H9 (cell line): ENCODE measurements around the gene ETV3L. TPM values are rescaled to one million over a fixed set of nuclear protein-coding genes. Genes with fewer than 3 reads are reported as not detected.
A peak's percentile ranks its signal among the peaks of the same experiment; 100 is the strongest.

Experiments
- DNase-seq: peaks from one replicate; pipeline ENCODE4 v3.0.0-alpha.2; 2017
- H2AFZ ChIP-seq: one replicate; pipeline ENCODE4 v1.6.1; 2013; ENCODE audit warnings: mild to moderate bottlenecking, low read length, control low read depth, moderate library complexity
- H2AK5ac ChIP-seq: 2 replicates; pipeline ENCODE4 v1.6.1; 2013; ENCODE audit warnings: low read length, control low read depth, mixed read lengths; ENCODE audit not compliant: insufficient read length
- H2BK120ac ChIP-seq: one replicate; pipeline ENCODE4 v1.6.1; 2013; ENCODE audit warnings: low read depth, mild to moderate bottlenecking, low read length, control low read depth, inconsistent platforms; ENCODE audit not compliant: poor library complexity, severe bottlenecking
- H2BK12ac ChIP-seq: 2 replicates; pipeline ENCODE4 v1.6.1; 2013; ENCODE audit warnings: low read length, control low read depth, mixed read lengths, low read depth; ENCODE audit not compliant: insufficient read length
- H2BK15ac ChIP-seq: 2 replicates; pipeline ENCODE4 v1.6.1; 2013; ENCODE audit warnings: low read depth, low read length, control low read depth
- H2BK20ac ChIP-seq: one replicate; pipeline ENCODE4 v1.6.1; 2013; ENCODE audit warnings: low read depth, mild to moderate bottlenecking, low read length, control low read depth, inconsistent platforms; ENCODE audit not compliant: poor library complexity, severe bottlenecking
- H2BK5ac ChIP-seq: 2 replicates; pipeline ENCODE4 v1.6.1; 2013; ENCODE audit warnings: low read length, control low read depth, mixed read lengths; ENCODE audit not compliant: insufficient read length
- H3K14ac ChIP-seq: 2 replicates; pipeline ENCODE4 v1.6.1; 2013; ENCODE audit warnings: low read length, control low read depth; ENCODE audit not compliant: insufficient read depth
- H3K18ac ChIP-seq: 2 replicates; pipeline ENCODE4 v1.6.1; 2013; ENCODE audit warnings: low read depth, mild to moderate bottlenecking, mixed read lengths, low read length, control low read depth; ENCODE audit not compliant: insufficient read length
- H3K23ac ChIP-seq: 2 replicates; pipeline ENCODE4 v1.6.1; 2013; ENCODE audit warnings: low read length, control low read depth, mixed read lengths, low read depth; ENCODE audit not compliant: insufficient read length
- H3K23me2 ChIP-seq: 2 replicates; pipeline ENCODE4 v1.6.1; 2013; ENCODE audit warnings: low read depth, mild to moderate bottlenecking, mixed read lengths, low read length, control low read depth; ENCODE audit not compliant: insufficient read length, poor library complexity, severe bottlenecking
- H3K27ac ChIP-seq: 2 replicates; pipeline ENCODE4 v1.5.1; 2013; ENCODE audit warnings: low read length, control low read depth, mixed read lengths, low read depth; ENCODE audit not compliant: insufficient read length
- H3K27me3 ChIP-seq: 2 replicates; pipeline ENCODE4 v1.6.1; 2013; ENCODE audit warnings: low read length, control low read depth, inconsistent platforms; ENCODE audit not compliant: insufficient read depth
- H3K4ac ChIP-seq: 2 replicates; pipeline ENCODE4 v1.6.1; 2013; ENCODE audit warnings: low read depth, mild to moderate bottlenecking, control low read depth, inconsistent platforms, low read length, moderate library complexity
- H3K4me1 ChIP-seq: 2 replicates; pipeline ENCODE4 v1.6.1; 2013; ENCODE audit warnings: low read length, control low read depth, inconsistent platforms; ENCODE audit not compliant: insufficient read depth
- H3K4me2 ChIP-seq: 2 replicates; pipeline ENCODE4 v1.6.1; 2013; ENCODE audit warnings: low read length, control low read depth, mixed read lengths; ENCODE audit not compliant: insufficient read length, insufficient read depth
- H3K56ac ChIP-seq: 2 replicates; pipeline ENCODE4 v1.6.1; 2013; ENCODE audit warnings: low read depth, mild to moderate bottlenecking, mixed read lengths, low read length, control low read depth; ENCODE audit not compliant: insufficient read length
- H3K79me1 ChIP-seq: 2 replicates; pipeline ENCODE4 v1.6.1; 2013; ENCODE audit warnings: low read depth, mild to moderate bottlenecking, moderate library complexity, low read length, control low read depth, inconsistent platforms; ENCODE audit not compliant: insufficient read depth, poor library complexity, severe bottlenecking
- H3K79me2 ChIP-seq: 2 replicates; pipeline ENCODE4 v1.6.1; 2013; ENCODE audit warnings: low read length, control low read depth, inconsistent platforms; ENCODE audit not compliant: insufficient read depth
- H3K9ac ChIP-seq: 2 replicates; pipeline ENCODE4 v1.6.1; 2013; ENCODE audit warnings: low read length, control low read depth, mixed read lengths; ENCODE audit not compliant: insufficient read length; ENCODE audit errors: extremely low read depth
- H3K9me3 ChIP-seq: one replicate; pipeline ENCODE4 v1.6.1; 2013; ENCODE audit warnings: low read depth, low read length, inconsistent platforms; ENCODE audit not compliant: control insufficient read depth
- H3T11ph ChIP-seq: one replicate; pipeline ENCODE4 v1.6.1; 2013; ENCODE audit warnings: mild to moderate bottlenecking, low read length, control low read depth, inconsistent platforms
- H4K20me1 ChIP-seq: one replicate; pipeline ENCODE4 v1.6.1; 2013; ENCODE audit not compliant: control insufficient read depth, insufficient read length, insufficient read depth
- H4K5ac ChIP-seq: 2 replicates; pipeline ENCODE4 v1.6.1; 2013; ENCODE audit warnings: low read depth, mild to moderate bottlenecking, mixed read lengths, low read length, control low read depth; ENCODE audit not compliant: insufficient read length
- H4K8ac ChIP-seq: replicated peaks from 2 replicates; pipeline ENCODE4 v1.6.1; 2013; ENCODE audit warnings: low read length, control low read depth, mixed read lengths, low read depth; ENCODE audit not compliant: insufficient read length
- H4K91ac ChIP-seq: 2 replicates; pipeline ENCODE4 v1.6.1; 2013; ENCODE audit warnings: low read depth, mild to moderate bottlenecking, moderate library complexity, mixed read lengths, low read length, control low read depth; ENCODE audit not compliant: insufficient read length
- H3K27ac Mint-ChIP-seq, 3 experiments: 2 replicates in 2 of 3; 3 replicates in 1 of 3; pipeline ENCODE4 v1.8.0; 2020 to 2021; ENCODE audit warnings: mixed read lengths in 3 of 3, mild to moderate bottlenecking in 1 of 3, moderate library complexity in 1 of 3
- H3K27me3 Mint-ChIP-seq: 2 replicates; pipeline ENCODE4 v1.8.0; 2021; ENCODE audit warnings: low read depth, mild to moderate bottlenecking, moderate library complexity, mixed read lengths
- H3K36me3 Mint-ChIP-seq, 3 experiments: 2 replicates in 2 of 3; 3 replicates in 1 of 3; pipeline ENCODE4 v1.8.0; 2020 to 2021; ENCODE audit warnings: low read depth in 3 of 3, mixed read lengths in 3 of 3; ENCODE audit not compliant: insufficient read depth in 1 of 3
- H3K4me1 Mint-ChIP-seq, 2 experiments: 2 replicates each; pipeline ENCODE4 v1.8.0; 2020; ENCODE audit warnings: mixed read lengths in 2 of 2
- H3K4me3 Mint-ChIP-seq, 2 experiments: 2 replicates in 1 of 2; 3 replicates in 1 of 2; pipeline ENCODE4 v1.8.0; 2020 to 2021; ENCODE audit warnings: mild to moderate bottlenecking in 2 of 2, mixed read lengths in 2 of 2, moderate library complexity in 1 of 2
- H3K9me3 Mint-ChIP-seq, 2 experiments: 2 replicates in 1 of 2; 3 replicates in 1 of 2; pipeline ENCODE4 v1.8.0; 2020; ENCODE audit warnings: mild to moderate bottlenecking in 2 of 2, mixed read lengths in 2 of 2, moderate library complexity in 1 of 2
- WGBS: extraction: QIAGEN DNeasy Blood & Tissue Kit; methylation state at CpG from one replicate; pipeline ENCODE4 v1.1.7; 2013; ENCODE audit warnings: missing lambda C conversion rate, low lambda C conversion rate, mixed read lengths; ENCODE audit not compliant: insufficient read length; ENCODE audit errors: extremely low coverage; 5-methylcytosine and 5-hydroxymethylcytosine counted together
- total RNA-seq: library from RNA; stranded (reverse); gene quantifications from 2 replicates; pipeline ENCODE4 v1.2.1, GENCODE V29; 2021
- TF ChIP-seq, protein P1 (sequence below): fragments of 200-600 bp; sonication (generic); conservative IDR thresholded peaks from 3 replicates; pipeline ENCODE4 v1.8.0; 2021; ENCODE audit warnings: antibody characterized with exemption, mild to moderate bottlenecking

Gene ETV3L
- total RNA-seq, 1 experiment from 2014 or later = 0.96 TPM

DNA sequence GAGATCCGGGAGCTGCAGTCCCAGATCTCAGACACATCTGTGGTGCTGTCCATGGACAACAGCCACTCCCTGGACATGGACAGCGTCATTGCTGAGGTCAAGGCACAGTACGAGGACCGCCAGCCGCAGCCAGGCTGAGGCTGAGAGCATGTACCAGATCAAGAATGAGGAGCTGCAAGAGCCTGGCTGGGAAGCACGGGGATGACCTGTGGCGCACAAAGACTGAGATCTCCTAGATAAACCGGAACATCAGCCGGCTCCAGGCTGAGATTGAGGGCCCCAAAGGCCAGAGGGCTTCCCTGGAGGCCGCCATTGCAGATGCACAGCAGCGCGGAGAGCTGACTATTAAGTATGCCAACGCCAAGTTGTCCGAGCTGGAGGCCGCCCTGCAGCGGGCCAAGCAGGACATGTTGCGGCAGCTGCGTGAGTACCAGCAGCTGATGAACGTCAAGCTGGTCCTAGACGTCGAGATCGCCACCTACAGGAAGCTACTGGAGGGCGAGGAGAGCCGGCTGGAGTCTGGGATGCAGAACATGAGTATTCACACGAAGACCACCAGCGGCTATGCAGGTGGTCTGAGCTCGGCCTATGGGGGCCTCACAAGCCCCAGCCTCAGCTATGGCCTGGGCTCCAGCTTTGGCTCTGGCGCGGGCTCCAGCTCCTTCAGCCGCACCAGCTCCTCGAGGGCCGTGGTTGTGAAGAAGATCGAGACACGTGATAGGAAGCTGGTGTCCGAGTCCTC, 25.5 kb downstream of the ETV3L start:
- H3K27me3 ChIP-seq = no peaks in the 10 kb centered on the region
- no peak overlapping the region for H3K4me2 ChIP-seq
- H4K8ac ChIP-seq = no peak overlapping the region
- Mint-ChIP-seq H3K27ac (no peak overlapping the region), H3K4me1 (peaks cover 4 to 11% of the 10 kb centered on the region in 2 experiments), H3K36me3 (no peaks in the 10 kb centered on the region), H3K9me3 (no peaks in the 10 kb centered on the region), H3K27me3 (peaks cover 14% of the 10 kb centered on the region), H3K4me3 (no peak overlapping the region)
- H3K9ac ChIP-seq = no peak overlapping the region
- H3K4ac ChIP-seq = no peak overlapping the region
- no peak overlapping the region for H2AK5ac ChIP-seq
- no peaks in the 10 kb centered on the region for H3K79me2 ChIP-seq
- no peak overlapping the region for H2AFZ ChIP-seq
- no peak overlapping the region for H2BK5ac ChIP-seq
- H3K18ac ChIP-seq = no peak overlapping the region
- no peak overlapping the region for H3K23ac ChIP-seq
- H3K9me3 ChIP-seq = no peaks in the 10 kb centered on the region
- H3K56ac ChIP-seq = no peak overlapping the region
- H2BK20ac ChIP-seq = no peak overlapping the region
- H3T11ph ChIP-seq = no peak overlapping the region
- peak; percentile 91 for DNase-seq
- H2BK120ac ChIP-seq = no peak overlapping the region
- H4K5ac ChIP-seq = no peak overlapping the region
- no peaks in the 10 kb centered on the region for H3K4me1 ChIP-seq
- no CpG with 5 or more reads among the region's 35 CpGs for WGBS
- TF ChIP-seq, protein P1, sequence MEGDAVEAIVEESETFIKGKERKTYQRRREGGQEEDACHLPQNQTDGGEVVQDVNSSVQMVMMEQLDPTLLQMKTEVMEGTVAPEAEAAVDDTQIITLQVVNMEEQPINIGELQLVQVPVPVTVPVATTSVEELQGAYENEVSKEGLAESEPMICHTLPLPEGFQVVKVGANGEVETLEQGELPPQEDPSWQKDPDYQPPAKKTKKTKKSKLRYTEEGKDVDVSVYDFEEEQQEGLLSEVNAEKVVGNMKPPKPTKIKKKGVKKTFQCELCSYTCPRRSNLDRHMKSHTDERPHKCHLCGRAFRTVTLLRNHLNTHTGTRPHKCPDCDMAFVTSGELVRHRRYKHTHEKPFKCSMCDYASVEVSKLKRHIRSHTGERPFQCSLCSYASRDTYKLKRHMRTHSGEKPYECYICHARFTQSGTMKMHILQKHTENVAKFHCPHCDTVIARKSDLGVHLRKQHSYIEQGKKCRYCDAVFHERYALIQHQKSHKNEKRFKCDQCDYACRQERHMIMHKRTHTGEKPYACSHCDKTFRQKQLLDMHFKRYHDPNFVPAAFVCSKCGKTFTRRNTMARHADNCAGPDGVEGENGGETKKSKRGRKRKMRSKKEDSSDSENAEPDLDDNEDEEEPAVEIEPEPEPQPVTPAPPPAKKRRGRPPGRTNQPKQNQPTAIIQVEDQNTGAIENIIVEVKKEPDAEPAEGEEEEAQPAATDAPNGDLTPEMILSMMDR = peak; percentile 80
- H3K14ac ChIP-seq = no peak overlapping the region
- no peak overlapping the region for H2BK15ac ChIP-seq
- H3K79me1 ChIP-seq = no peaks in the 10 kb centered on the region
- no peak overlapping the region for H4K91ac ChIP-seq
- H2BK12ac ChIP-seq = no peak overlapping the region
- no peak overlapping the region for H3K27ac ChIP-seq
- no peaks in the 10 kb centered on the region for H3K23me2 ChIP-seq
- H4K20me1 ChIP-seq = no peaks in the 10 kb centered on the region
